H1 (cell line): ENCODE data around the gene DNAI2. TPM values are rescaled to one million over a fixed set of nuclear protein-coding genes. Genes with fewer than 3 reads are reported as not detected.

Experiments used
- CTCF ChIA-PET: fragments of 300-600 bp; sonication (Branson Sonifier 250); formaldehyde crosslinking; loops from one replicate; lab custom pipeline; 2021; ENCODE audit not compliant: partially characterized antibody; lab: Charles Lee
- POLR2A ChIA-PET: fragments of 300-600 bp; sonication (Branson Sonifier 250); formaldehyde crosslinking; loops from one replicate; lab custom pipeline; 2021; ENCODE audit warnings: inconsistent platforms; ENCODE audit not compliant: partially characterized antibody; lab: Charles Lee
- DNase-seq, 2 experiments: peaks; one replicate each; pipeline versions ENCODE4 v3.0.0 to v3.0.0-alpha.2; 2010 to 2022; ENCODE audit warnings: low spot score in 2 of 2, low read depth in 1 of 2, mixed read lengths in 1 of 2
- FAIRE-seq: peaks from 2 replicates; lab custom pipeline; 2011; peaks lifted over from hg19 to GRCh38; lab: Jason Lieb, UNC
- H2AFZ ChIP-seq: 2 replicates; pipeline ENCODE4 v1.8.1; 2012; ENCODE audit warnings: low read length, inconsistent platforms
- H2AK5ac ChIP-seq: 2 replicates; pipeline ENCODE4 v1.6.1; 2013; ENCODE audit warnings: low read depth, low read length
- H2BK120ac ChIP-seq: replicated peaks from 2 replicates; pipeline ENCODE3; 2013; ENCODE audit warnings: low read depth, low read length, inconsistent platforms
- H2BK12ac ChIP-seq: 2 replicates; pipeline ENCODE4 v1.6.1; 2013; ENCODE audit warnings: low read depth, low read length
- H2BK15ac ChIP-seq: 2 replicates; pipeline ENCODE4 v1.6.1; 2013; ENCODE audit warnings: low read length
- H2BK20ac ChIP-seq: 2 replicates; pipeline ENCODE4 v1.6.1; 2013; ENCODE audit warnings: low read length
- H2BK5ac ChIP-seq: 2 replicates; pipeline ENCODE4 v1.6.1; 2013; ENCODE audit warnings: low read depth, low read length
- H3K14ac ChIP-seq: 2 replicates; pipeline ENCODE4 v1.6.1; 2013; ENCODE audit warnings: inconsistent platforms; ENCODE audit not compliant: insufficient read length
- H3K18ac ChIP-seq: 2 replicates; pipeline ENCODE4 v1.6.1; 2013; ENCODE audit warnings: low read length; ENCODE audit errors: extremely low read depth
- H3K23ac ChIP-seq: 2 replicates; pipeline ENCODE4 v1.6.1; 2013; ENCODE audit warnings: inconsistent platforms; ENCODE audit not compliant: insufficient read length
- H3K23me2 ChIP-seq: 2 replicates; pipeline ENCODE4 v1.6.1; 2013; ENCODE audit warnings: low read depth, low read length
- H3K27ac ChIP-seq: 2 replicates; pipeline ENCODE4 v1.6.1; 2011; ENCODE audit warnings: low read depth, low read length, inconsistent platforms
- H3K27me3 ChIP-seq, 4 experiments: replicated peaks in 1 of 4; 1 replicate in 1 of 4; 2 replicates in 3 of 4; pipeline versions ENCODE4 v1.6.1 to v1.8.1; 2011 to 2013; ENCODE audit warnings: low read length in 3 of 4, mild to moderate bottlenecking in 3 of 4, inconsistent platforms in 2 of 4, mixed read lengths in 2 of 4, moderate library complexity in 1 of 4; ENCODE audit not compliant: control insufficient read depth in 3 of 4, insufficient read depth in 3 of 4; ENCODE audit errors: extremely low read depth in 1 of 4
- H3K36me3 ChIP-seq, 4 experiments: 2 replicates each; pipeline versions ENCODE4 v1.6.1 to v1.8.1; 2011 to 2013; ENCODE audit warnings: mild to moderate bottlenecking in 4 of 4, low read length in 3 of 4, moderate library complexity in 2 of 4, control low read depth in 1 of 4, inconsistent platforms in 1 of 4; ENCODE audit not compliant: insufficient read depth in 4 of 4, control insufficient read depth in 2 of 4
- H3K4ac ChIP-seq: replicated peaks from 2 replicates; pipeline ENCODE3; 2013; ENCODE audit warnings: low read length, low read depth, mixed read lengths, inconsistent platforms; ENCODE audit not compliant: insufficient read length
- H3K4me1 ChIP-seq, 4 experiments: replicated peaks in 1 of 4; 1 replicate in 1 of 4; 2 replicates in 3 of 4; pipeline versions ENCODE4 v1.6.1 to v1.8.1; 2011 to 2013; ENCODE audit warnings: low read length in 3 of 4, inconsistent platforms in 2 of 4, mixed read lengths in 1 of 4; ENCODE audit not compliant: insufficient read depth in 4 of 4, control insufficient read depth in 3 of 4
- H3K4me2 ChIP-seq, 2 experiments: 2 replicates each; pipeline versions ENCODE4 v1.6.1 to v1.8.1; 2011 to 2013; ENCODE audit warnings: low read depth in 2 of 2, low read length in 2 of 2, control low read depth in 1 of 2, inconsistent platforms in 1 of 2, mild to moderate bottlenecking in 1 of 2; ENCODE audit not compliant: insufficient read depth in 1 of 2
- H3K4me3 ChIP-seq, 4 experiments: fragments of 200-600, 300-600 bp in 1 of 4; sonication (generic), shearing (Covaris generic), sonication (Bioruptor Twin) in 1 of 4; 2 replicates each; pipeline versions ENCODE4 v1.5.1 to v1.8.1; 2011 to 2016; ENCODE audit warnings: low read length in 4 of 4, low read depth in 3 of 4, control low read depth in 2 of 4, inconsistent platforms in 2 of 4, mild to moderate bottlenecking in 2 of 4, mixed read lengths in 1 of 4, moderate library complexity in 1 of 4; ENCODE audit not compliant: insufficient read depth in 2 of 4; ENCODE audit errors: extremely low read depth in 1 of 4
- H3K56ac ChIP-seq: replicated peaks from 2 replicates; pipeline ENCODE3; 2013; ENCODE audit warnings: low read depth, mild to moderate bottlenecking, mixed read lengths, low read length, inconsistent platforms; ENCODE audit not compliant: insufficient read length
- H3K79me1 ChIP-seq: 2 replicates; pipeline ENCODE4 v1.6.1; 2013; ENCODE audit warnings: low read depth, low read length, control low read depth
- H3K79me2 ChIP-seq, 2 experiments: 2 replicates each; pipeline versions ENCODE4 v1.6.1 to v1.8.1; 2012 to 2013; ENCODE audit warnings: low read length in 2 of 2, mild to moderate bottlenecking in 2 of 2, inconsistent platforms in 1 of 2; ENCODE audit not compliant: insufficient read depth in 2 of 2, control insufficient read depth in 1 of 2
- H3K9ac ChIP-seq, 4 experiments: replicated peaks in 1 of 4; 1 replicate in 1 of 4; 2 replicates in 3 of 4; pipeline versions ENCODE4 v1.6.1 to v1.8.1; 2011 to 2013; ENCODE audit warnings: low read depth in 3 of 4, low read length in 3 of 4, control low read depth in 2 of 4, mild to moderate bottlenecking in 2 of 4, moderate library complexity in 2 of 4, inconsistent platforms in 1 of 4; ENCODE audit errors: extremely low read depth in 1 of 4
- H3K9me3 ChIP-seq, 2 experiments: 2 replicates each; pipeline versions ENCODE4 v1.6.1 to v1.8.1; 2012 to 2013; ENCODE audit warnings: mild to moderate bottlenecking in 2 of 2, moderate library complexity in 2 of 2, control low read depth in 1 of 2, inconsistent platforms in 1 of 2, low read depth in 1 of 2, low read length in 1 of 2, mixed read lengths in 1 of 2; ENCODE audit not compliant: insufficient read depth in 2 of 2
- H4K20me1 ChIP-seq, 2 experiments: replicated peaks in 1 of 2; 2 replicates each; pipeline versions ENCODE3 to v1.8.1; 2011 to 2013; ENCODE audit warnings: inconsistent platforms in 2 of 2, low read length in 2 of 2, mild to moderate bottlenecking in 1 of 2; ENCODE audit not compliant: insufficient read depth in 2 of 2, control insufficient read depth in 1 of 2
- H4K5ac ChIP-seq: 2 replicates; pipeline ENCODE4 v1.6.1; 2013; ENCODE audit warnings: low read length, low read depth, mixed read lengths, inconsistent platforms; ENCODE audit not compliant: insufficient read length
- H4K8ac ChIP-seq: 2 replicates; pipeline ENCODE4 v1.8.0; 2013; ENCODE audit warnings: mild to moderate bottlenecking, moderate library complexity, low read length, inconsistent platforms; ENCODE audit not compliant: insufficient read depth; ENCODE audit errors: extremely low read depth
- H4K91ac ChIP-seq: replicated peaks from 2 replicates; pipeline ENCODE3; 2013; ENCODE audit warnings: low read length, mixed read lengths, inconsistent platforms; ENCODE audit not compliant: insufficient read length
- CBX5 ChIP-seq: fragments of 300-800, 300-1000 bp; sonication (generic); IDR thresholded peaks from 2 replicates; pipeline ENCODE4 v1.7.1; 2016; ENCODE audit warnings: antibody characterized with exemption, low read length, low read depth
- CHD2 ChIP-seq: IDR thresholded peaks from 2 replicates; pipeline ENCODE4 v1.6.1; 2012; ENCODE audit warnings: low read length, improper control_type of control experiment
- GABPA ChIP-seq: IDR thresholded peaks from 2 replicates; pipeline ENCODE4 v1.6.1; 2011; ENCODE audit warnings: mild to moderate bottlenecking, low read length, moderate library complexity, borderline replicate concordance; ENCODE audit not compliant: insufficient read depth
- KDM4A ChIP-seq: IDR thresholded peaks from one replicate; pipeline ENCODE4 v1.7.1; 2012; ENCODE audit warnings: low read depth, mild to moderate bottlenecking, moderate library complexity, low read length, inconsistent platforms; ENCODE audit not compliant: severe bottlenecking
- KDM5A ChIP-seq: fragments of 200-600 bp; IDR thresholded peaks from 2 replicates; pipeline ENCODE4 v1.7.1; 2012; ENCODE audit warnings: mild to moderate bottlenecking, low read length, inconsistent platforms, mixed read lengths
- WGBS, 2 experiments: shearing (Covaris generic) in 1 of 2; methylation state at CpG; one replicate each; pipeline versions ENCODE4 v1.1.6 to v1.1.7; 2013 to 2015; ENCODE audit warnings: low lambda C conversion rate in 2 of 2, mixed read lengths in 2 of 2, inconsistent platforms in 1 of 2, low coverage in 1 of 2, missing lambda C conversion rate in 1 of 2; ENCODE audit not compliant: insufficient replicate concordance in 2 of 2, insufficient coverage in 1 of 2, insufficient read length in 1 of 2; ENCODE audit errors: extremely low coverage in 1 of 2, missing lambda C conversion rate in 1 of 2; 5-methylcytosine and 5-hydroxymethylcytosine counted together
- polyA plus RNA-seq, 7 experiments: library from polyadenylated mRNA; depleted of rRNA in 3 of 7; stranded (reverse) in 5 of 7; unstranded in 2 of 7; fragments of >200 nt in 5 of 7; fragments of 200-250 nt in 2 of 7; gene quantifications; 1 replicate in 5 of 7; 2 replicates in 1 of 7; 4 replicates in 1 of 7; pipeline versions ENCODE4 v1.2.1 to v1.2.3, GENCODE V29; 2011 to 2013; ENCODE audit warnings: missing spikeins in 2 of 7, mixed read lengths in 2 of 7
- total RNA-seq: library from RNA; stranded (reverse); fragmentation: NEBNext Ultra II Directional; extraction: Animal tissue kit (Norgen Biotek cat#: 25700); gene quantifications from 2 replicates; pipeline ENCODE4 v1.2.1, GENCODE V29; 2021

DNAI2 gene
- total and polyA plus RNA-seq, 2 of the 8 experiments (the other 6 are each of a cell fraction or from before 2014, with no cell fraction given): 0.08 to 0.15 TPM

GRCh38 chr17:74342224-74342623 is 68.2 kb downstream of the DNAI2 start:
- Histone ChIP-seq H3K23ac (no peak overlapping the region), H3K18ac (peak overlapping the region; percentile 48; the same call in 1 of the 2 replicates), H2BK15ac (no peak overlapping the region), H3K4me1 (peaks cover 0 to 16% (median 9%) of the 10 kb centered on the region in 4 experiments; a peak in 5 of 7 replicates), H3K4me3 (no peak overlapping the region), H2BK120ac (no peak overlapping the region), H3K27me3 (no peaks in the 10 kb centered on the region; a peak in 1 of 7 replicates), H3K79me2 (no peaks in the 10 kb centered on the region), H2BK12ac (peak overlapping the region; percentile 27; the same call in 1 of the 2 replicates), H3K9me3 (no peaks in the 10 kb centered on the region), H3K9ac (no peak overlapping the region), H4K5ac (no peak overlapping the region), H2AK5ac (no peak overlapping the region), H2AFZ (no peak overlapping the region), H3K23me2 (no peaks in the 10 kb centered on the region), H3K56ac (no peak overlapping the region), H4K20me1 (no peaks in the 10 kb centered on the region), H3K4me2 (no peak overlapping the region; a peak in 1 of 4 replicates), H3K79me1 (no peaks in the 10 kb centered on the region), H4K8ac (peak overlapping the region; percentile 62; the same call in 1 of the 2 replicates), H2BK5ac (no peak overlapping the region; the same call in 1 of the 2 replicates), H3K36me3 (no peaks in the 10 kb centered on the region), H2BK20ac (no peak overlapping the region), H4K91ac (no peak overlapping the region), H3K27ac (no peak overlapping the region; the same call in 1 of the 2 replicates), H3K14ac (no peak overlapping the region), H3K4ac (no peak overlapping the region)
- WGBS, 2 experiments: 95% methylated on average over 3 of the region's 10 CpGs; no CpG with 5 or more reads in 1 of the 2 experiments
- CTCF ChIA-PET: interaction anchor here (2.1 kb wide), 1 partner anchor 26 kb away, joined by 10 read pairs; the partner anchor contains the start of gene GPR142
- no peak for FAIRE-seq
- POLR2A ChIA-PET: no interaction called here
- no peak for DNase-seq
- no peak for TF ChIP-seq KDM5A
- TF ChIP-seq CBX5: no peak
- no peak for TF ChIP-seq CHD2
- no peak for TF ChIP-seq KDM4A
- no peak for TF ChIP-seq GABPA
